GM21786 (cell line): ENCODE measurements around the gene CENPP.

ENCODE experiments used
- ATAC-seq: cut with Tn5 transposase; IDR thresholded peaks from one replicate; pipeline ENCODE4 v1.9.1; 2021; ENCODE audit not compliant: unreplicated experiment

The CENPP gene

GRCh38 chr9:92325269-92325990 is at the start of gene CENPP, which contains the start of gene NOL8:
TSS of gene CENPP (plus strand) at chr9:92325953.
TSS of gene NOL8 (minus strand) at chr9:92325350. CDS start at chr9:92324161, 1,189 bp downstream.
- ATAC-seq = peak; percentile 92

GRCh38 chr9:92276331-92277032 is 49.3 kb upstream of the CENPP start:
- ATAC-seq = no peak

DNA sequence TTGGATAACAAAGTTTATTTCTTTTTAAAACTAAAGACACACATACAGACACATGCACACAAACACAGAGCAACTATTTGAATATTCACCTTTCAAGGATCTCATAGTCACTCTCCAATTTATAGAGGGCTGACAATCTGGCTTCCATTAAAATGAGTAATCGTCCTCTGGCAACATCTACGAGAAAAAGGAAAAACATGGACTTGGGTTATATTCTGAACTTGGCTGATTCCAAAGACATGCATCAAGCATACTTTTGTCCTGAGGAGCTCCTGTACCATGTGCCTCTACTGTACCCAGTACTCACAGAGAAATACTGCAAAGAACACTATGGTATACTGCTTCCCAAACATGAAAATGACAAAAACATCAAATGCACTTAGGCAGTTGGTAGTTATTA is 47.6 kb upstream of the CENPP start:
- no peak for ATAC-seq

DNA sequence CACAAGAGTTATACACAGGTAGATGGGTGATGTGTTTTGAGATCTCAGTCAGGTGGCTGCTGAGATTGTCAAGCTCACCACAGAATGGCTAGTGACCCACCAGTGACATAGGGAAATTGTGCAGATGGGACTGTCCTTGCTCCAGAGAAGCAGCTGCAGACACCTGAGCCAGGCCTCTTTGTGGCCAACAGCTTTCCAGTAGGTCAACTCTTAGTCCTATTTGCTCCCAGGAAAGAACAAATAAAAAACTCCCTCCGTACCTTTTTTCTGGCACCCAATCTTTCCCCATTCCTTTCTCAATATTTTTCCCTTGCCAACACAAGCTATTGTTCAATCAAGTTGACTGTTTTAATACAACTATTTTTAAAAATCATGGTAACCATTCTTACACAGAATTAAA is 46.5 kb upstream of the CENPP start:
- ATAC-seq = no peak

- no peak for ATAC-seq
These were observed 35.9 kb upstream of the CENPP start for GRCh38 chr9:92289708-92290390.

GRCh38 chr9:92290785-92291429 is 34.8 kb upstream of the CENPP start:
- no peak for ATAC-seq

- ATAC-seq = no peak
These were observed 34.2 kb upstream of the CENPP start for GRCh38 chr9:92291577-92291976.

DNA sequence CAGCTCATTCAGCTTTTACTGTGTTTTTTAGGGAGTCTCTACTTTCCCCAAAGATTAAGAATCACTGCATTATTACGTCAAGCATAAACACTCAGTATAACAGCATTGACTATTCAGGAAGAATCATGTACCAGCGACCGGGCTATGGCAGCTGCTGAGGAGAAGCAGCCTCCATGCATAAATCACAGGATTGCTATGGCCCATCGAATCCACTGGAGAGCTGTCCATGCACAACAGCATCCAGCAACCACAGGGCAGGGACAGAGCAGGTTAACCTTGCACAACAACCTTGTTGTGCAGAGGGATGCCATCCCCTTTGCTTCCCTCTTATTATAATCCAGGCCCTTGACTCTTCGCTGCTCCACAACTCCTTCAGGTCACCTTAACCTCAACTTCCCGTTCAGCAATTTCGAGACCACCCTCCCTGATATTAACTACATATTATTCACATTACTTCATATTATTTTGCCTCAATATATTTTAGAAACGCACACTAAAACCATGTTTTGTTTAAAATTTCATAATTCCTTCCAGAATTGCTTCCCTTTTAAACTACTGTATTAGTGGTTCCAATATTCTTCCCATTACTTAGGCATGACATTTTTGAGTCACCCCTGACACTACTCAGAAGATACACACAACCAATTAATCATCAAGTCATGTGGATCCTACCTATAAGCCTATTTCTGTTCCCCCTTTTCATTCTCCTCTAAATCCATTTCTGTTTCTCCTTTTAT is 33.2 kb upstream of the CENPP start:
- ATAC-seq = no peak

GRCh38 chr9:92293075-92293354 is 32.7 kb upstream of the CENPP start:
- ATAC-seq = no peak

GRCh38 chr9:92293452-92294296 is 32.1 kb upstream of the CENPP start, which contains the start of gene IARS1:
TSS of gene IARS1 (minus strand) at chr9:92293697. CDS start at chr9:92289419, 4,278 bp downstream.
- ATAC-seq = peak; percentile 97

GRCh38 chr9:92294297-92294676 is 31.5 kb upstream of the CENPP start:
- ATAC-seq = no peak

- no peak for ATAC-seq
These were observed 30.4 kb upstream of the CENPP start for GRCh38 chr9:92295240-92295790.

DNA sequence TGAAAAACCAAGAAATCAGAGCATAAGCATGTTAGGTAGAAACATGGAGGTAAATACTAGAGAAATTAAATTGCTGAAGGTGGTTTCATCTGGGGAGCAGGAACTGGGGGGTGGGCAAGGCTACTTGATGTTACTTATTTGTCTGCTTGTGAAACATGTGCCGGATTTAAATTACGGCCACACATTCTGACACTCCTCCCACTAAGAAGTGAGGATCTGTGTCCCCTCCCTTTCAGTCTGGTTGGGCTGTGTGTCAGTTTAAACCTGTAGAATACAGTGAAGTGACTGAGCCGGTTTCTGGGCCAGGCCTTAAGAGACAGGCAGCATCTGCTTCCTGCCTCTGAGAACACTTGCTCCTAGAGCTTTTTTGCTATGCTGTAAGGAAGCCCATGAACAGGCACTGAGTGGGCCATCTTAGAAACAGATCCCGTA is 29.9 kb upstream of the CENPP start:
- no peak for ATAC-seq

GRCh38 chr9:92297611-92298010 is 28.1 kb upstream of the CENPP start:
- ATAC-seq = no peak

- no peak for ATAC-seq
These were observed 27.7 kb upstream of the CENPP start for GRCh38 chr9:92298036-92298435.

- ATAC-seq = peak; percentile 52
These were observed 26.6 kb upstream of the CENPP start for GRCh38 chr9:92299116-92299515.

- no peak for ATAC-seq
These were observed 24.8 kb upstream of the CENPP start for GRCh38 chr9:92300936-92301335.

GRCh38 chr9:92308893-92309292 is 16.9 kb upstream of the CENPP start:
- ATAC-seq = peak; percentile 64

DNA sequence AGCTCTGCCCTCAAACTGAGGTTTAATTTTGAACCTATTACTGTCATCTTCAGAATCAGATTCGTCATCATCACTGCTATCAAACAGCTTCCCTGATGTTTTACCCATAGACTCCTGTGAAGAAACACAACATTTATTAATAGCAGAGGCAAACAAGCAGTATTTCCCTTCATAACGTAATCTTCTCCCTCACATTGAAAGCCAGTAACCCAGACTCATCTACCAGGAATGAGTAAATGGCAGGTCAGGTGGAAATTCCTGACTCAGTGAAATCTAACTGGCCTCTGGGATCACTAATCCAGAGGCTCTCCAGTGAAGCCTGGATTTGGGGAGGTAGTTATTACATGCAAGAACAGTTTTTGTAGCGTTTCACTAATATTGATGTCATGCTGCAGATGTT is 15.2 kb upstream of the CENPP start:
- ATAC-seq = no peak
